CD14-positive monocyte (primary cell): ENCODE results near the gene SLC22A1. TPM values are rescaled to one million over a fixed set of nuclear protein-coding genes. Genes with fewer than 3 reads are reported as not detected.
"Not testable (repeated sequence)": the region's sequence is repeated elsewhere in the genome, so short reads cannot be mapped to it uniquely, and the experiment has no call there.

Experiments used
- DNase-seq, 3 donors: peaks; one replicate each; pipeline ENCODE4 v3.0.0-alpha.2; 2011 to 2022
- H2AFZ ChIP-seq: 2 replicates; pipeline ENCODE4 v1.6.0; 2012; ENCODE audit warnings: mild to moderate bottlenecking, low read depth, low read length, inconsistent platforms; ENCODE audit not compliant: insufficient read depth, poor library complexity, severe bottlenecking
- H3K27ac ChIP-seq, 2 donors: 1 replicate in 1 of 2; 2 replicates in 1 of 2; pipeline ENCODE4 v1.5.1; 2012 to 2013; ENCODE audit warnings: low read length in 2 of 2, control low read depth in 1 of 2, inconsistent platforms in 1 of 2, low read depth in 1 of 2, mild to moderate bottlenecking in 1 of 2
- H3K27me3 ChIP-seq, 2 donors: one replicate each; pipeline versions ENCODE4 v1.6.0 to v1.6.1; 2011 to 2013; ENCODE audit warnings: low read length in 2 of 2; ENCODE audit not compliant: control insufficient read depth in 2 of 2, insufficient read depth in 2 of 2
- H3K36me3 ChIP-seq, 2 donors: replicated peaks in 1 of 2; 1 replicate in 1 of 2; 2 replicates in 1 of 2; pipeline versions ENCODE4 v1.5.1 to v1.6.1; 2012 to 2013; ENCODE audit warnings: low read length in 2 of 2, control low read depth in 1 of 2, inconsistent platforms in 1 of 2, mild to moderate bottlenecking in 1 of 2; ENCODE audit not compliant: insufficient read depth in 2 of 2, control insufficient read depth in 1 of 2
- H3K4me1 ChIP-seq, 2 donors: 1 replicate in 1 of 2; 2 replicates in 1 of 2; pipeline versions ENCODE4 v1.5.1 to v1.6.1; 2012 to 2013; ENCODE audit warnings: low read length in 2 of 2, control low read depth in 1 of 2, inconsistent platforms in 1 of 2, mild to moderate bottlenecking in 1 of 2, moderate library complexity in 1 of 2; ENCODE audit not compliant: insufficient read depth in 2 of 2, control insufficient read depth in 1 of 2
- H3K4me2 ChIP-seq: replicated peaks from 2 replicates; pipeline ENCODE3; 2012; ENCODE audit warnings: low read length, moderate library complexity, mild to moderate bottlenecking; ENCODE audit not compliant: poor library complexity, severe bottlenecking; ENCODE audit errors: extremely low read depth
- H3K4me3 ChIP-seq, 3 experiments: fragments of 200-600 bp in 1 of 3; sonication (generic) in 1 of 3; replicated peaks in 1 of 3; 1 replicate in 2 of 3; 2 replicates in 1 of 3; pipeline ENCODE4 v1.5.1; 2011 to 2013; ENCODE audit warnings: low read length in 3 of 3, mild to moderate bottlenecking in 3 of 3, control low read depth in 2 of 3, low read depth in 2 of 3, inconsistent platforms in 1 of 3, moderate library complexity in 1 of 3
- H3K79me2 ChIP-seq: 2 replicates; pipeline ENCODE4 v1.6.0; 2012; ENCODE audit warnings: mild to moderate bottlenecking, control low read depth, inconsistent platforms, low read length, moderate library complexity; ENCODE audit not compliant: insufficient read depth
- H3K9ac ChIP-seq: 2 replicates; pipeline ENCODE4 v1.6.0; 2017; ENCODE audit warnings: low read length, mild to moderate bottlenecking; ENCODE audit not compliant: insufficient read depth, poor library complexity, severe bottlenecking
- H3K9me3 ChIP-seq, 2 donors: replicated peaks in 1 of 2; 1 replicate in 1 of 2; 2 replicates in 1 of 2; pipeline versions ENCODE4 v1.5.1 to v1.6.1; 2012 to 2013; ENCODE audit warnings: low read length in 2 of 2, control low read depth in 1 of 2; ENCODE audit not compliant: control insufficient read depth in 1 of 2, insufficient read depth in 1 of 2
- H4K20me1 ChIP-seq: 2 replicates; pipeline ENCODE4 v1.6.0; 2012; ENCODE audit warnings: mild to moderate bottlenecking, low read length, control low read depth, moderate library complexity; ENCODE audit not compliant: insufficient read depth
- H3K27ac Mint-ChIP-seq, 7 donors: one replicate each; pipeline ENCODE4 v1.8.0; 2020; ENCODE audit warnings: mild to moderate bottlenecking in 7 of 7, mixed read lengths in 7 of 7, moderate library complexity in 6 of 7, inconsistent platforms in 2 of 7
- H3K27me3 Mint-ChIP-seq, 3 donors: one replicate each; pipeline ENCODE4 v1.8.0; 2021 to 2022; ENCODE audit warnings: low read depth in 3 of 3, mild to moderate bottlenecking in 3 of 3, mixed read lengths in 3 of 3, moderate library complexity in 3 of 3, inconsistent platforms in 1 of 3
- H3K36me3 Mint-ChIP-seq, 2 donors: one replicate each; pipeline ENCODE4 v1.8.0; 2020; ENCODE audit warnings: mixed read lengths in 2 of 2, inconsistent platforms in 1 of 2, mild to moderate bottlenecking in 1 of 2
- H3K4me1 Mint-ChIP-seq: one replicate; pipeline ENCODE4 v1.8.0; 2020; ENCODE audit warnings: mild to moderate bottlenecking, mixed read lengths
- H3K4me3 Mint-ChIP-seq, 2 donors: one replicate each; pipeline ENCODE4 v1.8.0; 2020; ENCODE audit warnings: mild to moderate bottlenecking in 2 of 2, mixed read lengths in 2 of 2, moderate library complexity in 1 of 2
- H3K9me3 Mint-ChIP-seq, 7 donors: one replicate each; pipeline ENCODE4 v1.8.0; 2020 to 2022; ENCODE audit warnings: mixed read lengths in 7 of 7, mild to moderate bottlenecking in 6 of 7, moderate library complexity in 6 of 7, inconsistent platforms in 2 of 7
- CTCF ChIP-seq: fragments of 200-600 bp; IDR thresholded peaks from one replicate; pipeline ENCODE4 v1.8.0; 2022; ENCODE audit warnings: antibody characterized with exemption, mild to moderate bottlenecking
- WGBS: methylation state at CpG from one replicate; pipeline ENCODE4 v1.1.5; 2013; ENCODE audit warnings: missing lambda C conversion rate; ENCODE audit not compliant: insufficient coverage; 5-methylcytosine and 5-hydroxymethylcytosine counted together
- intact Hi-C, 2 donors: fragments of 100-400 bp; cut with micrococcal nuclease; formaldehyde crosslinking; loops; one replicate each; pipeline versions ENCODE4 v1.15.0 to v1.15.1; 2023
- polyA plus RNA-seq, 3 donors: library from polyadenylated mRNA; depleted of rRNA in 1 of 3; unstranded in 2 of 3; stranded (reverse) in 1 of 3; fragments of 300-500 nt in 2 of 3; fragments of >200 nt in 1 of 3; fragmentation: Illumina TruSeq in 2 of 3; gene quantifications; 1 replicate in 2 of 3; 2 replicates in 1 of 3; pipeline ENCODE4 v1.2.3, GENCODE V29; 2012 to 2021

The SLC22A1 gene
- polyA plus RNA-seq, 3 donors: 0.36 to 0.48 TPM; not detected in 1

DNA sequence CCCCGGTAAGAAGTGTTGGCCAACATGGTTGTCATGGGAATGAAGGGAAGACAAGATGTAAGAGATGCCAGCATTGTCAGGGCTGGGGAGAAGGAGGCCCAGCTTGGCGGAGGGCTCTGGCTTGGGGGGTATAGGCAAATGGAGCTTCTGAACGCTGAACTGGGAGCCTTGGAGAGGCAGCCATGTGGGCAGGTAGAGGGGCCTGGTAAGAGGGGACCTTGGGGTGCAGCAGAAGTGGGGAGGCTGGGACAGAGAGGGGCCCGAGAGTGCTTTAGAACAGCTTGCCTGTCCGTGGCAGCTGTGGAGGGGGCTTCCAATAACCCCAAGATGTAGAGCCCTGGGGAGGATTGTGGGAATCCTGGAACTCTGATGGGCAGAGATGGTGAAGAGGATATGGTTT is 3.0 kb downstream of the SLC22A1 start:
- H3K9me3 ChIP-seq: no peaks in the 10 kb centered on the region
- H3K27me3 ChIP-seq: no peaks in the 10 kb centered on the region
- H3K4me3 Mint-ChIP-seq: no peak overlapping the region
- H3K27me3 Mint-ChIP-seq: peaks cover 8 to 14% (median 13%) of the 10 kb centered on the region in 3 donors
- no peak for DNase-seq
- no peak overlapping the region for H3K9ac ChIP-seq
- H3K79me2 ChIP-seq: no peaks in the 10 kb centered on the region
- no peak overlapping the region for H3K4me3 ChIP-seq
- H3K4me2 ChIP-seq: no peak overlapping the region
- intact Hi-C loops: no loop called here
- 94% methylated on average over 5 of the region's 5 CpGs for WGBS
- no peak for TF ChIP-seq CTCF
- no peak overlapping the region for H3K27ac ChIP-seq
- no peak overlapping the region for H3K27ac Mint-ChIP-seq
- H3K36me3 Mint-ChIP-seq: no peaks in the 10 kb centered on the region
- H4K20me1 ChIP-seq: no peaks in the 10 kb centered on the region
- no peaks in the 10 kb centered on the region for H3K4me1 ChIP-seq
- no peaks in the 10 kb centered on the region for H3K4me1 Mint-ChIP-seq
- no peaks in the 10 kb centered on the region for H3K9me3 Mint-ChIP-seq
- no peak overlapping the region for H2AFZ ChIP-seq
- H3K36me3 ChIP-seq: no peaks in the 10 kb centered on the region

DNA sequence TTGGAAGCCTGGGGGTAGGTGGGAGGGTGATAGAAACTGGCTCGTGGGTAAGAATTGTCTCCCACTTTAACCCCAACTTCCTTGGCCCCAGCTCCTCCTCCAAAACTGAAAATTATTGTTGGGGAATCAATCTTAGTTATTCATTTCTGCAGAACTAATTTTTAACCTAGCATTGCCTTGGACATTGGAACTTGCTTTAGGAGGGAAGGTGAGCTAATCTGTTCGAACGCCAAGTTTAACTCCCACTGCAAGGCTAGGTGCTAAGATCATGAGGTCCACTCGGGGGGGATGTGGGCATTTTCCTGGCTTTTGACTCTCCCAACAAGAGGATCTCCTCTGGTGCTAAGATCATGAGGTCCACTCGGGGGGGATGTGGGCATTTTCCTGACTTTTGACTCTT is 3.5 kb downstream of the SLC22A1 start:
- H3K36me3 Mint-ChIP-seq, H3K4me1 Mint-ChIP-seq, H3K4me1 ChIP-seq, H3K36me3 ChIP-seq, H3K27me3 ChIP-seq, H2AFZ ChIP-seq, H3K4me3 Mint-ChIP-seq, H3K9ac ChIP-seq, H3K27ac Mint-ChIP-seq, H4K20me1 ChIP-seq, H3K27ac ChIP-seq, intact Hi-C loops, H3K79me2 ChIP-seq, H3K9me3 Mint-ChIP-seq, H3K4me3 ChIP-seq, DNase-seq, H3K4me2 ChIP-seq, H3K9me3 ChIP-seq: not testable (repeated sequence)
- peaks cover 10 to 14% (median 14%) of the 10 kb centered on the region in 3 donors for H3K27me3 Mint-ChIP-seq
- 100% methylated on average over 2 of the region's 5 CpGs for WGBS
